Measurements from ENCODE around the gene NAA20. TPM values are rescaled to one million over a fixed set of nuclear protein-coding genes. Genes with fewer than 3 reads are reported as not detected.

NAA20 gene
- total RNA-seq, 3 donors from 2014 or later: 32.6 to 47.2 (median 44.5) TPM

- no peaks in the 10 kb centered on the region for H3K27me3 ChIP-seq
- intact Hi-C loops (cut with DNase I; ENCODE audit: low total_unique reads): no loop called here
- no peak for DNase-seq (ENCODE audit: low spot score in 2 of 2)
- no peaks in the 10 kb centered on the region for H3K9me3 ChIP-seq
- peaks cover 0 to 14% of the 10 kb centered on the region in 2 donors for H3K4me1 ChIP-seq
- H3K27ac ChIP-seq: no peak overlapping the region
- TF ChIP-seq POLR2A (IDR thresholded peaks at IDR 0.05) (no peak), CTCF (IDR thresholded peaks at IDR 0.05) (no peak), POLR2AphosphoS5 (IDR thresholded peaks at IDR 0.05) (no peak)
- H3K4me3 ChIP-seq: peak overlapping the region; percentile 92 to 99 (median 97)
- H3K36me3 ChIP-seq: no peaks in the 10 kb centered on the region
Measured at GRCh38 chr20:20018366-20018765, 1.2 kb downstream of the NAA20 start.

GRCh38 chr20:20019123-20019522 is 2.0 kb downstream of the NAA20 start:
- intact Hi-C loops (cut with DNase I; ENCODE audit: low total_unique reads): no loop called here
- Histone ChIP-seq H3K27me3 (no peaks in the 10 kb centered on the region), H3K4me3 (peak overlapping the region in 1 of 3 donors; percentile 97), H3K9me3 (no peaks in the 10 kb centered on the region), H3K27ac (no peak overlapping the region), H3K36me3 (no peaks in the 10 kb centered on the region), H3K4me1 (peaks cover 0 to 14% of the 10 kb centered on the region in 2 donors)
- TF ChIP-seq POLR2AphosphoS5 (IDR thresholded peaks at IDR 0.05): no peak
- no peak for TF ChIP-seq CTCF (IDR thresholded peaks at IDR 0.05)
- no peak for TF ChIP-seq POLR2A (IDR thresholded peaks at IDR 0.05)
- peak; percentile 46 to 74 for DNase-seq (ENCODE audit: low spot score in 2 of 2)

GRCh38 chr20:20020908-20021307 is 3.7 kb downstream of the NAA20 start:
- TF ChIP-seq CTCF (IDR thresholded peaks at IDR 0.05) (no peak), POLR2AphosphoS5 (IDR thresholded peaks at IDR 0.05) (no peak), POLR2A (IDR thresholded peaks at IDR 0.05) (no peak)
- intact Hi-C loops (cut with DNase I; ENCODE audit: low total_unique reads): no loop called here
- DNase-seq (ENCODE audit: low spot score in 2 of 2): no peak
- Histone ChIP-seq H3K36me3 (no peaks in the 10 kb centered on the region), H3K4me3 (no peak overlapping the region), H3K27me3 (no peaks in the 10 kb centered on the region), H3K4me1 (peaks cover 0 to 14% of the 10 kb centered on the region in 2 donors), H3K27ac (no peak overlapping the region), H3K9me3 (no peaks in the 10 kb centered on the region)

- Histone ChIP-seq H3K36me3 (no peaks in the 10 kb centered on the region), H3K27ac (no peak overlapping the region), H3K4me1 (peaks cover 0 to 14% of the 10 kb centered on the region in 2 donors), H3K9me3 (no peaks in the 10 kb centered on the region), H3K4me3 (no peak overlapping the region), H3K27me3 (no peaks in the 10 kb centered on the region)
- TF ChIP-seq CTCF (IDR thresholded peaks at IDR 0.05): no peak
- no peak for TF ChIP-seq POLR2A (IDR thresholded peaks at IDR 0.05)
- TF ChIP-seq POLR2AphosphoS5 (IDR thresholded peaks at IDR 0.05): no peak
- intact Hi-C loops (cut with DNase I; ENCODE audit: low total_unique reads): no loop called here
- DNase-seq (ENCODE audit: low spot score in 2 of 2): no peak
Measured at GRCh38 chr20:20021835-20022234, 4.7 kb downstream of the NAA20 start.

GRCh38 chr20:20022498-20022897 is 5.3 kb downstream of the NAA20 start:
- no peaks in the 10 kb centered on the region for H3K9me3 ChIP-seq
- H3K4me1 ChIP-seq: peaks cover 0 to 14% of the 10 kb centered on the region in 2 donors
- no peak for DNase-seq (ENCODE audit: low spot score in 2 of 2)
- no peaks in the 10 kb centered on the region for H3K27me3 ChIP-seq
- intact Hi-C loops (cut with DNase I; ENCODE audit: low total_unique reads): no loop called here
- H3K4me3 ChIP-seq: no peak overlapping the region
- TF ChIP-seq POLR2AphosphoS5 (IDR thresholded peaks at IDR 0.05) (no peak), POLR2A (IDR thresholded peaks at IDR 0.05) (no peak), CTCF (IDR thresholded peaks at IDR 0.05) (no peak)
- H3K27ac ChIP-seq: peak overlapping the region in 1 of 2 donors; percentile 35
- H3K36me3 ChIP-seq: no peaks in the 10 kb centered on the region

All from breast epithelium (tissue), 4 donors.